HCT116 (cell line): ENCODE measurements around the gene AJUBA.

Experiments used
- CEBPB ChIP-seq: IDR thresholded peaks from 2 replicates; pipeline ENCODE4 v1.6.1; 2012; ENCODE audit warnings: low read depth
- CTCF ChIP-seq, 3 experiments: fragments of 200-600 bp in 1 of 3; sonication (generic) in 1 of 3; IDR thresholded peaks in 2 of 3; conservative IDR thresholded peaks in 1 of 3; 2 replicates each; pipeline ENCODE4 v1.5.1; 2012 to 2017; ENCODE audit warnings: low read depth in 2 of 3, low read length in 2 of 3, antibody characterized with exemption in 1 of 3, borderline replicate concordance in 1 of 3, control low read depth in 1 of 3, mild to moderate bottlenecking in 1 of 3, mixed read lengths in 1 of 3, mixed run types in 1 of 3, moderate library complexity in 1 of 3; ENCODE audit not compliant: insufficient read depth in 1 of 3
- EZH2 ChIP-seq: fragments of 200-600 bp; sonication (generic); IDR thresholded peaks from 2 replicates; pipeline ENCODE4 v1.6.1; 2017; ENCODE audit warnings: antibody characterized with exemption, mixed run types
- JUND ChIP-seq: IDR thresholded peaks from 2 replicates; pipeline ENCODE4 v1.6.1; 2012
- MAX ChIP-seq: IDR thresholded peaks from 2 replicates; pipeline ENCODE4 v1.6.1; 2012
- POLR2A ChIP-seq: IDR thresholded peaks from 2 replicates; pipeline ENCODE4 v1.7.0; 2011; ENCODE audit warnings: borderline replicate concordance; ENCODE audit not compliant: insufficient read depth, insufficient read length; ENCODE audit errors: extremely low read depth
- POLR2AphosphoS5 ChIP-seq: IDR thresholded peaks from 2 replicates; pipeline ENCODE4 v1.6.1; 2011; ENCODE audit warnings: mild to moderate bottlenecking, low read depth, low read length, moderate library complexity
- RAD21 ChIP-seq: IDR thresholded peaks from 2 replicates; pipeline ENCODE4 v1.6.1; 2012; ENCODE audit warnings: low read depth, mild to moderate bottlenecking
- SP1 ChIP-seq: IDR thresholded peaks from 2 replicates; pipeline ENCODE4 v1.6.1; 2012; ENCODE audit warnings: low read depth
- ZFX ChIP-seq: fragments of 450-650 bp; IDR thresholded peaks from 2 replicates; pipeline ENCODE4 v1.6.1; 2017

- TF ChIP-seq CTCF (IDR thresholded peaks at IDR 0.05 in 2 of 3, conservative IDR thresholded peaks at IDR 0.05 in 1 of 3; ENCODE audit: borderline replicate concordance in 1 of 3, insufficient read depth in 1 of 3, low read depth in 2 of 3, low read length in 2 of 3) (no peak), RAD21 (no peak), POLR2A (no peak), SP1 (no peak), CEBPB (no peak), POLR2AphosphoS5 (no peak), EZH2 (no peak), MAX (no peak), JUND (no peak), ZFX (no peak)
Observed at GRCh38 chr14:22922294-22922693, 60.1 kb downstream of the AJUBA start.
